Activated effector memory CD4-positive, alpha-beta T cell treated with anti-CD3 and anti-CD28 coated beads, Interleukin-2, amount 50 U/mL, for 16 hours (primary cell): ENCODE data around the gene PDZD2.

Experiments used
- DNase-seq: peaks from one replicate; pipeline ENCODE4 v3.0.0-alpha.2; 2020

PDZD2 gene

DNA sequence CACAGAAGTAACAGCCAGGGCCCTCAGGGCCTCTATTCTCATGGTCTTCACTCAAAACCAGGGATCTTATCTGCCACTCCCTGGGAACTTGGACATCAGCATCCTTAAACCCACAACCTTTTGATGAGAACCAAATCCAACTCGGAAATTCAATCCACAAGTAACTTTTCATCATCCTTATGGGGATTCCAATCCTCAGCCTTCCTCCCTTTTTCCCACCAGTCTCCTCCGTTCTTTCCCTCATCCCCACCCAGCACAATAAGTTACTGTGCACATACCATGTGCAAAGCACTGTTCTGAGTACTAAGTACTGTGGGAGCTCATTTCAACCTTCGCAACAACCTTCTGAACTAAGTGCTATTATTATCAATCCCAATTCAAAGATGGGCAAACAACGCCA is 518.1 kb downstream of the PDZD2 start:
- DNase-seq, result no peak

DNA sequence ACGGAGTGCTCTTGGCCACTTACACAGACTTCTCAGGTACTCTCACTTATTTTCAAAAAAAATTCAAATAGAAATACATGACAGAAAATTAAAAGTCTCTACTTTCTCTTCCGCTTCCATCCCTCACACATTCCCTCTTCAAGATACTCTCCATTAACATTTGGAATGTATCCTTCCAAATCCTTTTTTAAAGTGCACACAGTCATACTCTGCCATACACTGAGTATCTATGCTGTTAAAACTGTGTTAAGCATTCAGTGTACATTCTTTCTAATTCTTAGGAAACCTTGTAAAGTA is 519.7 kb downstream of the PDZD2 start:
- no peak for DNase-seq

GRCh38 chr5:32159328-32160072 is 520.6 kb downstream of the PDZD2 start:
- DNase-seq, result no peak

DNA sequence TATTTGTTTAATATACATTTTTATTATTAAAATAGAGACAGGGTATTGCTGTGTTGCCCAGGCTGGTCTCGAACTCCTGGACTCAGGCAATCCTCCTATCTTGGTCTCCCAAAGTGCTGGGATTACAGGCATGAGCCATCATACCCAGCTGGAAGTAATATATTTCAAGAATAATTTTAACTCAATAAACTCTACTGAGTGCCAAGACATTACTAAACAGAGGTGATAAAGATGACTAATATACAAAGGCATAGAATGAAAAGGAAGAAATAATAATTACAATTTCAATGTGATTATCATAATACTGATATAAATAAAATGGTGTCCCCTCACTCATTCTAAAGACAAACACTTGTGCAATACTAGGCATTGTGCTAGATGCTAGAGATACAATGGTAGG is 521.3 kb downstream of the PDZD2 start:
- no peak for DNase-seq
